Activated T-cell treated with anti-CD3 and anti-CD28 coated beads, Interleukin-2, amount 50 U/mL, for 48 hours (primary cell): Measurements from ENCODE around the gene CUEDC2.

Source experiments
- DNase-seq, 2 experiments: peaks; one replicate each; pipeline ENCODE4 v3.0.0-alpha.2; 2020

The CUEDC2 gene

DNA sequence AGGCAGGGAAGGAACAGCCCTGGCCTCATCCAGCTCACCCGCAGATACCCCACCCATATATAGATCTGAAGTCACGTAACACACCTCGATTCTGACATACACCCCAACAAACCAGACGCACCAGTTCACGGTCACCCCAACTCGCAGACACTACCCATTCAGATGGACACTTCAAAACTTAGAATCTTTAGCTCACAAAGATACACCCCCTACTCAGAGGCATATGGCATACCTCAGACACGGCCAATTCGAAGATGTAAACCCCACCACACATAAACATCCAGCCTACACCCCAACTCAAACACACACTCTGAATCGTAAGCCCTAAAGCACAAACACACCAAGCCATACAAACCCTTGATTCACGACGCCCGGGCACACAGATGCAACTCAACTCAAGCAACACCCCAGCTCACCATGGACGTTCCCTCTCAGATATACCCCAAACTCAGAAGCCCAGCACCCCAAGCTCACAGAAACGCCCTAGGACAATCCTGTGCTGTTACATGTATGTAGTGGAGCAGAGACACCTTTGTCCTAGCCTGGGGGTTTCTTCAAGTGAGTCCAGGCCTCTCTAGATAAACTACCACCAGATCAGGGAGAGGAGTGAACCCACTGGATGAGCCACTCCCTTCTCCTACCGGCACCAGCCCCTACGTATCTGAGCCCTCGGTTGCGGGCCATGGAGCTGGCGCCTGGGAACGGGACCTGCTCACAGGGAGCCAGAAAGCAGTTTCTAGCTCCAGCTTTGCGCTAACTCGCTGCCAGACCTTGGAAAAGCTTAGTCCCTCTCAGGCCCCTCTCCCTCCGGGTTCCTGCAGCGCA is 22.6 kb downstream of the CUEDC2 start:
- peak in 1 of 2 experiments; percentile 51 for DNase-seq

DNA sequence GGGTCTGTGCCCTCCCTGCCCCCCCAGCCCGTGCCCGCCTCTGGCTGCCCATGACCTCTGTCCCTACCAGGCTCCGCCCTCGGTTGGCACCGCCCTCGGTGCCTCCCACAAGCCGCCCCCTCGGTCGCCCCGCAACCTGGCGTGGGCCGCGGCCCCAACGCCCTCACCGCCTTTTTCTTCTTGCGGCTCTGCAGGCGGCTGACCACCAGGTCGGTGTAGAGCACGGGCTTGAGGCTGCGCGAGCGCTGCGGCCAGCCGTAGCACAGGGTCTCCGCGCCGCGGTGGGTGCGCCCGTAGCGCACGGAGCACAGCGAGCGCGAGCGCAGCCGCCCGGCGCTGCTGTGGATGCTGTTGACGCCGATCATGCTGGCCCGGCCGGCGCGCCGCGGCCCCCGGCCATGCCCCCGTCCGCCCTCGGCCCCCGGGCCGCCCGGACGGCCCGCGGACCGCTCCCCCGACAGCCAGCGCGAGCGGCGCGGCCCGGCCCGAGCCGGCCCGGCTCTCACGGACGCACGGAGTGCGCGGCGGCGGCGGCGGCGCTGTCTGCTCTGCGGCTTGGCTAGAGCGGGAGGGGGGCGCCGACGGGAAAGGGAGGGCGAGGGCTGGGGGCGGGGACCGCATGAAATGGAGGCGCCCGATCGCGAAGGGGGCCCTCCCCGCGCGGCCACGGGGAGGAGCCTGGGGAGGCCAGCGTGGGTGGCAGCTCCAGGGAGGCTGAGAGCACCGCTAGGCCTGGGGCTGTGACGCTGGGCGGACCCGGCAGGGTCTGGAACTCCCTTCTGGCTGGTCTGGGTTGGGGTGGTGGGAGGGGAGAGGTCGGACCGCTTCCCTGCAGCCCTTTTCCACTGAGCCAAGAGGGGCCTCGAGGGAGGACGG is 23.4 kb downstream of the CUEDC2 start:
- DNase-seq = peak; percentile 83 to 87

DNA sequence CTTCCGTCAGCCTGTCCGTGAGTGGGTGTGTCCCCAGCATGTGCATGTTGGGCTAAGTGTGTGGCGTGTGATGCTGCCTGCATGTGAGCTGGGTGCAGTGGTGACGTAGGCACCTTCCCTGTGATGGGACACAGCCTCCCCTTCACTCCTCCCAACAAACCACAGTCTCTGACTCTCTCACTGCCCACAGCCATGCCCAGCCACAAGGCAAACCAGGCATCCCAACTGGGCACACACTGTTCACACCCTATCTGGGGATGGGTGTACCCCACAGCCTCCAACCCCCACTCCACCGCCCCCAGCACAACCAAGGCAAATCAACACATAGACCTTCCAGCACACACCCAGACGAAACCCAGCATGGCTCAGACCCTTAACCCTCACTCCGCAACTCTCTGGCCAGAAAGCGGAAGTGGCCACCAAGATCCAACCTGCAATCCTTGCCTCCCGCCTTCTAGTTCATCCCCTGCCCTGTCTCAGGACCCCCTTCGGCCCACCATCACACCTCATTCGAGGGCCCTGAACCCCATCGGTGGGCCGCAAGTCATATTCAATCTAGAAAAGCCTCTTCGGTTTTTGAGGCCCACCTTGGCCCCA is 24.1 kb downstream of the CUEDC2 start:
- peak in 1 of 2 experiments; percentile 50 for DNase-seq

DNA sequence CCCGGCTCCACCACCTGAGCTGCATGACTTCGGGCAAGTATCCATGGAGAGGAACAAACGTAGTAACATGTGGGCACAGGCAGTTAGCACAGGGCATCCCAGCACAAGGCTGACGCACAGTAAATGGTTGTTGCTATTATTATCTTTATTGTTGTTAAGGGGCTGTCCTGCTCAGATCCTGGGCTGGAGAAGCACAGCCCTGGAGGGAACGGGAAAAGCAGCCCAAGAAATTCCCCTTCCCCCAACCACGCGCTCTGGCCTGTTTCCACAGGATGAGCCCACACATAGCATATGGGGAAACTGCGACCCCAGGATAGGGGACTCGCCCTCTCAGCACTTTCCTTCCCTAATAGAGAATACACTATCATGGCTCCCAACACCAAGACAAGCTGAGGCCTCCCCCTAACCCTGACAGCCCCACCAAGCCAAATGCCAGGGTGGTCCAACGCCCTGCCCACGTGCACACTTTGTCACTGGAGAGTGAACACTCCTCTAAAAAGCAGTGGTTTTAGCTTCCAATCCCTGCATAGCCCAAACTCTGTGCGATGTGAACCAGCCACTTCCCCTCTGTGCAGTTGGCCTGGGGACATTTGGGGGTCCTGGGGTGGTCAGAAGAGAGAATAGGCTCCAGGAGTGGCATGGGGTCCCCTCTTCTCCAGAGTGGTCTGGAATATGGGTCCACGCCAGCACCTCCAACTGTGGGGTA is 24.8 kb downstream of the CUEDC2 start:
- DNase-seq = no peak

DNA sequence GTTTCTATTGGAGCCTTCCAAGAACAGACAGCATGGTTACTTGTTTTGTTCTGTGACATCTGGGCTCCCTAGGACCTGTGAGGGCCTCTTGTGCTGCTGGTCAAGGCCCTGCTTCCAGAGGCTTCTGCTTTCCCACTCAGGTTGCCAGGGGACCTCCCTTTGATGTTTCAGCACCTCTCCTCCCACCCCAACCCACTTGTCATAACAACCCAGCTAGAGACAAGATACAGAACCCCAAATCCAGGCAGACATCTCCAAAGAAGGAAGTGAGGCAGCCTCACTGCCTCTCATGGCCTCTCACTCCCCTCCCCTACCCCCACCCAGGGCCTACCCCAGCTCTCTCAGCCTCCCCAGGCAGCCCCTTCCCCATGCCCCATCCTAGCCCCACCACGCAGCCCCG is 25.6 kb downstream of the CUEDC2 start:
- DNase-seq = no peak

DNA sequence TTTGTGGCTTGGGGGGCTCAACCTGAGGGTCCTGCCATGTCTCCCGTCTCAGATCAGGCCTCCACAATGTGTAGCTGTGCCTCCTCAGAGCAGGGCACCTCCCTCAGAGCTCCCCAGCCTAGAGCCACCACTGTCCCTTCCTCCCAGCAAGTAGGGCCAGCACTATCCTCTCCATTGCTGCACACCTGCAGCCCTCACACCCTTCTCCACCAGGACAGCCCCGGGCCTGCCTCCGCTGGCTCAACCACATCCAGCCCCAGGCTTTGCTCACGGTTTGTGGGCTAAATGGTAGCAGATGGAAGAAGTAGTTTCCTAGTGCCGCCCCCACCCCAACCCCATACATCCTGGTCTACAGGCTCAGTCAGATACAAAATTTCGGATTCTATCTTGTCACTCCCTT is 26.7 kb downstream of the CUEDC2 start:
- no peak for DNase-seq

DNA sequence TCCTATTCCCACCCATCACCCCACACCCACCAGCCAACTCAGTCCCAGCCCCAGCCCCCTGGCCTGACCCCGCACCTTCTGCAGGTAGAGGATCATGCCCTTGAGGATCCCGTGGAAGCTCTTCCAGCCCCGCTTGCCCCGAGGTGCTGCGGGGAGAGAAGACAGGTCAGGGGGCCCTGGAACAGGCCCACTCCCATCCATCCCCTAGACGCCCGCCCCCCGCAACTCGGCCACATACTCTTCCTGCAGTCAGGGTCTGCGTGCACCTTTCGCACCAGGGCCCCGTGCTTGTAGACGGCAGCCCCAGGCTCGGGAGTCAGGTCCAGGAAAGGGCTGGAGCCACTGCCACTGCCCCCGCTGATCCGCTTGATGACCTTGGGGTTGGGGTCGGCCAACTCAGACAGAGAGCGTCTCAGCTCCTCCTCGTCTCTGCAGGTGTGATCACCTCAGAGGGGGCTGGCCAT is 27.2 kb downstream of the CUEDC2 start:
- no peak for DNase-seq

DNA sequence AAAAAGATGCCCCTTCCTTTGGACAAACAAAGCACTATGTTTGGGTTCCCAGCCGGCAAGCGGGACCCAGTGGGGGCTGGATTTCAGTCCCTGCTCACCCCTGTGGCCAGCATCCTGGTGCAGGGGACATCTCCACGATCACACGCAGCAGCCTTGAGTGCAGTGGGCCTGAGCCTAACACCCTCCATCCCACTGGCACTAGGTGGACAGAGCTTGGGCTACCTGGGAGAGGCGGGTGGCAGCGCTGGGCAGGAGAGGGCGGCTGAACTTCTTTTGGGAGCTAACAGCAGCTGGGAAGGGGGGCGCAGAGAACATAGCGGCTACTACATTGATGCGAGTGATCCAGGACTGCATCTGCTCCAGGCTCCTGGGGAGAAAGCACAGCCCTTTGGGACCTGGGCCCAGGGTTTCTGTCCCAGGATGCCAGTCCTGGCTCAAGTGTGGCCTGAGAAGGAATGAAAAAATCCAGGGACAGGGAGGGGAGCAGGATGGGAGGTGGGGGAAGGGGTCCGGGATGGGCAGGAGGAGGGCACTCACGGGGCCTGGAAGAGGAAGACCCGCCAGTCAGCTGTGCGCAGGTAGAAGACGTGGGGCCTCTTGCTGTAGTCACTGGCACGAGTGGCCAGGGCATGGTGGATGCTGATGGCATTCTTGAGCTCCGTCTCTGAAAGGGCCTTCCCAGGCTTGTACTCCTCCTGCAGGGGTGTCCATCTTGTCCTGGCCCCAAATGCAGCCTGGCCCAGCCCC is 27.8 kb downstream of the CUEDC2 start:
- DNase-seq = no peak

DNA sequence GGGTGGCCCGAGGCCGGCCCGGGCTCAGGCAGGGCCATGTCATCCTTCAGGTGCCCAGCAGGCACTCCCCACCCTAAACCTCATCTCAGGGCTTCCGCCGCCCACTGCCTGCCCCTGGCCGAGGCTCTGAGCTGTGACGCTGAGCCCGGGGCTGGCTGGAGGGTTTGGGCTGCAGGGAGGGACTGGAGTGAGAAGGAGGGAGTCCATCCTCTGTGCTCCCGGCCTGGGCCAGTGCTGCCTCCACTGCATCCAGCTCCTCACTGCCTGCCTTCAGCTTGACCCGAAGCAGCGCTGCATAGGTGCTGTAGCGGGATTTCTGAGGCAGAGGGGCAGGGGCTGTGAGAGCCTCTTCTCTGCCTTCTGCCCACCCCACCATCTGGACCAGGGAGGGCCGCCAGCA is 29.3 kb downstream of the CUEDC2 start:
- DNase-seq = no peak

DNA sequence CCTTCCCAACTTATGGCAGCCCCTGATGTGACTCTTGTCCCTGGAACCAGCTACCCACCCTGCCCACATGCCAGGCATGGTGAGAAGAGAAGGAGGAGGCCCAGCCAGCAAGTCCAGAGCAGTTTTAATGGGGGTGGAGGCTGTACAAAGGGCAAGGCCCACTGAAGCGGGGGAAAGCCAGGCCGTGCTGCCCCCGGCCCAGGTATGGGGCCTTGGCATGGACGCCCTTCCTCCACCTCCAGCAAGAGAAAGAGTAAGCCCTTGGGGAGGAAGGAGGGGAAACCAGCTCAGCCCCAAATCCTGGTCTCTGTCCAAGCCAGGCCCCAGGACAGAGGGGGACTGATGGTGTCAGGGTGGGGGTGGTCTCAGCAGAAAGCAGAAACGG is 29.9 kb downstream of the CUEDC2 start:
- no peak for DNase-seq

DNA sequence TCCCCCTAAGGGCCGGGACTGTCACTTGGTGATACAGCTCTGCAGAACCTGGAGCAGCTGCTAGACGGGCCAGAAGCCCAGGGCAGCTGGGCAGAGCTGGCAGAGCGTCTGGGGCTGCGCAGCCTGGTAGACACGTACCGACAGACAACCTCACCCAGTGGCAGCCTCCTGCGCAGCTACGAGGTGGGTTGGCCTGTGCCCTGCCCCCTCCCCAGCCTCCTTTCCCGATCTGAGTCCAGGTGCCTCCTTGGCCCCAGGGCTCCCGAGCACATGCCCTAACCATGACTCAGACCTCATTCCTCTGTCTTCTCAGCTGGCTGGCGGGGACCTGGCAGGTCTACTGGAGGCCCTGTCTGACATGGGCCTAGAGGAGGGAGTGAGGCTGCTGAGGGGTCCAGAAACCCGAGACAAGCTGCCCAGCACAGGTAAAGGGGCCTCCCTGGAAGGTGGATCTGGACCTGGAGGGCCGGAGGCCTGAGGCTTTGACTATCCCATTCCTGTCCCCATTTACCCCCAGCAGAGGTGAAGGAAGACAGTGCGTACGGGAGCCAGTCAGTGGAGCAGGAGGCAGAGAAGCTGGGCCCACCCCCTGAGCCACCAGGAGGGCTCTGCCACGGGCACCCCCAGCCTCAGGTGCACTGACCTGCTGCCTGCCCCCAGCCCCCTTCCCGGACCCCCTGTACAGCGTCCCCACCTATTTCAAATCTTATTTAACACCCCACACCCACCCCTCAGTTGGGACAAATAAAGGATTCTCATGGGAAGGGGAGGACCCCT is 30.5 kb downstream of the CUEDC2 start:
- DNase-seq = no peak

DNA sequence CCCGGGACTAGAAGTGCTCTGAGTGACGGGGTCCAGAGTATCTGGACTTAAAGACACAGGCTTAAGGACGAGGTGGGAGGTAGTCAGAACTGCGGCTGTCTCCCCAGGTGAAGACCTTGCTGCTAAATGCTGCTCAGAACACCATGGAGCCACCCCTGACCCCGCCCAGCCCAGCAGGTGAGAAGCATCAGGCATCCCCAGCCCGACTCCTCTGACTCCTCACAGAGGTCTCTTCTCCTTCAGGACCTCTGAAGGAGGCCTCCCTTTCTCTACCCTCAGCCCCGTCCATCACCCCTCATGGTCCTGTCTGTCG is 31.1 kb downstream of the CUEDC2 start:
- DNase-seq = no peak

DNA sequence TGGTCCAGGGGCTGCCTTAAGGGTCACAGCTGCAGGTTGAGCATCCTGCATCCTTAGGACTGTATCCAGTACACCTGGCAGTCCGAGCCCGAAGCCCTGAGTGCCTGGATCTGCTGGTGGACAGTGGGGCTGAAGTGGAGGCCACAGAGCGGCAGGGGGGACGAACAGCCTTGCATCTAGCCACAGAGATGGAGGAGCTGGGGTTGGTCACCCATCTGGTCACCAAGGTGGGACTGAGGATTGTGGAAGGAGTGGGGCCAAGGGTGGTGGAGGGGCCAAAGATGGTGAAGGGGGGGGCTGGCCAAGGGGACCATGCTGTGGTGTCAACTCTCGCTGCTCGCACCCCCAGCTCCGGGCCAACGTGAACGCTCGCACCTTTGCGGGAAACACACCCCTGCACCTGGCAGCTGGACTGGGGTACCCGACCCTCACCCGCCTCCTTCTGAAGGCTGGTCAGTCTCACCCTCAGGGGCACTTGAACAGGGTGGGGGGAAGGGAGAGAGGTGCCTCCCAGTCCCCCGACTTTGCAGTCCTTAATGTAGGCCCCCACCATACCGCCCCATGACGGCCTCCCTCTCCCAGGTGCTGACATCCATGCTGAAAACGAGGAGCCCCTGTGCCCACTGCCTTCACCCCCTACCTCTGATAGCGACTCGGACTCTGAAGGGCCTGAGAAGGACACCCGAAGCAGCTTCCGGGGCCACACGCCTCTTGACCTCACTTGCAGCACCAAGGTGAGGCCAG is 31.6 kb downstream of the CUEDC2 start:
- DNase-seq = no peak

DNA sequence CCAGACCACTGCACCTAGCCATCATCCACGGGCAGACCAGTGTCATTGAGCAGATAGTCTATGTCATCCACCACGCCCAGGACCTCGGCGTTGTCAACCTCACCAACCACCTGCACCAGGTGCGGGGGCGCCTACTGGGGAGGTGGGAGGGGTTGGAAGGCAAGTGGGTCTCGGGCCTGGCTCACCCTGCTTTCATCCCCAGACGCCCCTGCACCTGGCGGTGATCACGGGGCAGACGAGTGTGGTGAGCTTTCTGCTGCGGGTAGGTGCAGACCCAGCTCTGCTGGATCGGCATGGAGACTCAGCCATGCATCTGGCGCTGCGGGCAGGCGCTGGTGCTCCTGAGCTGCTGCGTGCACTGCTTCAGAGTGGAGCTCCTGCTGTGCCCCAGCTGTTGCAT is 32.3 kb downstream of the CUEDC2 start:
- peak in 1 of 2 experiments; percentile 20 for DNase-seq

DNA sequence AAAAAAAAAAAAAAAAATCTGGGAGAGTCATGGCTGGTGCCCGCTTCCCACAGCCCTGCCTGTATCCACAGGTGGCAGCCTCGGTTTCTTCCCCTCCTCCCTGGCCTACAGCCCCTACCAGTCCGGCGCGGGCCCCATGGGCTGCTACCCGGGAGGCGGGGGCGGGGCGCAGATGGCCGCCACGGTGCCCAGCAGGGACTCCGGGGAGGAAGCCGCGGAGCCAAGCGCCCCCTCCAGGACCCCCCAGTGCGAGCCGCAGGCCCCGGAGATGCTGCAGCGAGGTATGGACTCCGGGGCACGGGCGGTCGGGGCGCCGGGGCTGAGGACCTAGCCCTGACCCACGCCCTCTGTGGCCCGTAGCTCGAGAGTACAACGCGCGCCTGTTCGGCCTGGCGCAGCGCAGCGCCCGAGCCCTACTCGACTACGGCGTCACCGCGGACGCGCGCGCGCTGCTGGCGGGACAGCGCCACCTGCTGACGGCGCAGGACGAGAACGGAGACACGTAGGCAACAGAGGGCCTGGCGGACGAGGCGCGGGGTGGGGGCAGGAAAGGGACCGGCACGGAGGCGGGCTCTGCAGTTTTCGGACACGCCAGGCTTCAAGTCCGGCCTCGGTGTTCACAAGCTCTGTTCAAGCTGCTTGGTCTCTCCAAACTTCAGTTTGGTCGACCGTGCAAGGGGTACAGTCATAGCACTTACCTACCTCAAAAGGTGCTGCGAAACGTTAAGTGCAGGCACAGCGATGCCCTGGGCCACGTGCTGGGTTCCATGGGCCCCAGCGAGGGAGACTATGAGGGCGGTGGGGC is 33.0 kb downstream of the CUEDC2 start:
- DNase-seq = peak; percentile 93

DNA sequence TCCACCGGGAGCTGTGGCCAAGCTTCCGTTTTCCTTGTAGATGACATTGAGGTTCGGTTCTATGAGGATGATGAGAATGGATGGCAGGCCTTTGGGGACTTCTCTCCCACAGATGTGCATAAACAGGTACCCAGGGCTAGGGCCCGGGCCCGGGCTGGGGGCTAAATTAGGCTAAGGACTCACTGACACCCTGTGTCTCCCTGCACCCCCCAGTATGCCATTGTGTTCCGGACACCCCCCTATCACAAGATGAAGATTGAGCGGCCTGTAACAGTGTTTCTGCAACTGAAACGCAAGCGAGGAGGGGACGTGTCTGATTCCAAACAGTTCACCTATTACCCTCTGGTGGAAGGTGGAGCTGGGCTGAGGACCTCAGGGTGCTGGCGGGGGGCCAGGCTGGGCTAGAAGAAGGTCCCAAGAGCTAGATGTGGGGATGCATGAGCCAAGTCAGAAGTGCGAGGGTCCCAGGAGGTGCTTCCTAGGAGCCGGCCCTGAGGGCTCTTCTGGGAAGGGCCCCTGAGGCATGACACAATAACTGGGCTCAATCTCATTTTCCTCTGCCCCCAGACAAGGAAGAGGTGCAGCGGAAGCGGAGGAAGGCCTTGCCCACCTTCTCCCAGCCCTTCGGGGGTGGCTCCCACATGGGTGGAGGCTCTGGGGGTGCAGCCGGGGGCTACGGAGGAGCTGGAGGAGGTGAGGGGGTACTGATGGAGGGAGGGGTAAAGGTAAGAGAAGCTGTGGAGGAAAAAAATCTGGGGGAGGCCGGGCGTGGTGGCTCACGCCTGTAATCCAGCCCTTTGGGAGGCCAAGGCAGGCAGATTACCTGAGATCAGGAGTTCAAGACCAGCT is 34.0 kb downstream of the CUEDC2 start:
- DNase-seq = no peak

DNA sequence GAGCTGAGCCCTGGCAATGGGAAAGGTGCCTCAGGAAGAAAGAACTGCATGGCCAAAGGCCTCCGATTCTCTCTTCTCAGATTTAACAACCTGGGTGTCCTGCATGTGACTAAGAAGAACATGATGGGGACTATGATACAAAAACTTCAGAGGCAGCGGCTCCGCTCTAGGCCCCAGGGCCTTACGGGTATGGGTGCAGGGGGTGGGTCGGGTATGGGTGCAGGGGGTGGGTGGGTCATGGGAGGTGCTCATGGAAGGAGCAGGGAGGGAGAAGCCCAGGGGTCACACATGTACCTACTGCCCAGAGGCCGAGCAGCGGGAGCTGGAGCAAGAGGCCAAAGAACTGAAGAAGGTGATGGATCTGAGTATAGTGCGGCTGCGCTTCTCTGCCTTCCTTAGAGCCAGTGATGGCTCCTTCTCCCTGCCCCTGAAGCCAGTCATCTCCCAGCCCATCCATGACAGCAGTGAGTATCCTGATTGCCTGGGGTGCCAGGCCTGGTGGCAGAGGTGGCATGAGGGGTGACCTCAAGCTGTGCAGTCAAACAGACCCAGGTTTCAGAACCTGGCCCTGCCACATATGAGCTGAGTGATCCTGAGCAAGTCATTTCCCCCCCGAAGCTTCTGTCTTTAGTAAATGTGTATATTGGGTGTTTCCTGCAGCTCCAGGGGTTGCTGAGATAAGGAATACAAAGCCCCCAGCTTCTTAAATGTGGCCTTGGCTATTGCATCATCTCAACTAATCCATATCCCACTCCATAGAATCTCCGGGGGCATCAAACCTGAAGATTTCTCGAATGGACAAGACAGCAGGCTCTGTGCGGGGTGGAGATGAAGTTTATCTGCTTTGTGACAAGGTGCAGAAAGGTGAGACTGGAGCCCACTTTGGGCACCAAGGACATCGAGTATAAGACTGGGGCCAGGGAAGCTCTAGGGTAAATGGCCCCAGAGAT is 34.9 kb downstream of the CUEDC2 start:
- DNase-seq = no peak

DNA sequence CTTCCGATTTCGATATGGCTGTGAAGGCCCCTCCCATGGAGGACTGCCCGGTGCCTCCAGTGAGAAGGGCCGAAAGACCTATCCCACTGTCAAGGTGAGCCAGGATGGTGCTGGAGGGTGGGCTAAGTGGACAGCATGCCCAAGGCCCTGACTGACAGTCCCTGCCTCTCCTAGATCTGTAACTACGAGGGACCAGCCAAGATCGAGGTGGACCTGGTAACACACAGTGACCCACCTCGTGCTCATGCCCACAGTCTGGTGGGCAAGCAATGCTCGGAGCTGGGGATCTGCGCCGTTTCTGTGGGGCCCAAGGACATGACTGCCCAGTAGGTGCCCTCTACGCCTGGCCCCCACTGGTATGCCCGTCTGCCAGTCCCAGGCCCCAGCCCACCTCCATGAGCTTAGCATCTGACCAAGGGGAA is 35.6 kb downstream of the CUEDC2 start:
- no peak for DNase-seq
